ENCODE data around the gene CTIF.

GRCh38 chr18:48646976-48647375 is 108.1 kb downstream of the CTIF start:
- TF ChIP-seq, protein P1, sequence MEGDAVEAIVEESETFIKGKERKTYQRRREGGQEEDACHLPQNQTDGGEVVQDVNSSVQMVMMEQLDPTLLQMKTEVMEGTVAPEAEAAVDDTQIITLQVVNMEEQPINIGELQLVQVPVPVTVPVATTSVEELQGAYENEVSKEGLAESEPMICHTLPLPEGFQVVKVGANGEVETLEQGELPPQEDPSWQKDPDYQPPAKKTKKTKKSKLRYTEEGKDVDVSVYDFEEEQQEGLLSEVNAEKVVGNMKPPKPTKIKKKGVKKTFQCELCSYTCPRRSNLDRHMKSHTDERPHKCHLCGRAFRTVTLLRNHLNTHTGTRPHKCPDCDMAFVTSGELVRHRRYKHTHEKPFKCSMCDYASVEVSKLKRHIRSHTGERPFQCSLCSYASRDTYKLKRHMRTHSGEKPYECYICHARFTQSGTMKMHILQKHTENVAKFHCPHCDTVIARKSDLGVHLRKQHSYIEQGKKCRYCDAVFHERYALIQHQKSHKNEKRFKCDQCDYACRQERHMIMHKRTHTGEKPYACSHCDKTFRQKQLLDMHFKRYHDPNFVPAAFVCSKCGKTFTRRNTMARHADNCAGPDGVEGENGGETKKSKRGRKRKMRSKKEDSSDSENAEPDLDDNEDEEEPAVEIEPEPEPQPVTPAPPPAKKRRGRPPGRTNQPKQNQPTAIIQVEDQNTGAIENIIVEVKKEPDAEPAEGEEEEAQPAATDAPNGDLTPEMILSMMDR (IDR thresholded peaks at IDR 0.05; ENCODE audit: insufficient read depth, low read length, poor library complexity, severe bottlenecking): no peak
- TF ChIP-seq EZH2phosphoT487 (conservative IDR thresholded peaks at IDR 0.05; ENCODE audit: low read length): no peak
